Left ventricle myocardium superior (tissue), 1 donor: Measurements from ENCODE around the gene SUCO. TPM values are rescaled to one million over a fixed set of nuclear protein-coding genes. Genes with fewer than 3 reads are reported as not detected.

Experiments
- ATAC-seq: fragments of 200-7000 bp; cut with Tn5 transposase; one replicate; pipeline ENCODE4 v1.9.1; 2020; ENCODE audit warnings: mild to moderate bottlenecking, moderate library complexity
- DNase-seq: peaks from one replicate; pipeline ENCODE4 v3.0.0-alpha.2; 2020
- intact Hi-C: fragments of 100-400 bp; cut with micrococcal nuclease; formaldehyde crosslinking; loops from one replicate; pipeline ENCODE4 v1.11.0; 2022
- total RNA-seq: library from RNA; stranded (reverse); fragmentation: NEBNext Ultra II Directional; extraction: Animal tissue kit (Norgen Biotek cat#: 25700); gene quantifications from one replicate; pipeline ENCODE4 v1.2.1, GENCODE V29; 2021
- donor health status: DM: no; HTN: yes; CAD: no; lungs with severe emphysema.

Gene SUCO
- total RNA-seq, 1 donor from 2014 or later: 19.1 TPM

- ATAC-seq (no peak), DNase-seq (no peak)
- intact Hi-C loops: no loop called here
These were observed 128.2 kb downstream of the SUCO start for GRCh38 chr1:172661107-172661506.

Other genes with a start within 250 kb of the SUCO start
- 21.9 TPM for gene C1orf105, start 112.5 kb upstream of the SUCO start, total RNA-seq
- gene PIGC, start 89.1 kb upstream of the SUCO start, total RNA-seq: 12.3 TPM
- gene FASLG, start 126.0 kb downstream of the SUCO start, total RNA-seq: 0.12 TPM